ENCODE data around the gene SREBF1.

GRCh38 chr17:17824119-17824782 is 12.5 kb downstream of the SREBF1 start:
- no peak for TF ChIP-seq EZH2phosphoT487 (IDR thresholded peaks at IDR 0.05; ENCODE audit: borderline replicate concordance)
- TF ChIP-seq CTCF (conservative IDR thresholded peaks at IDR 0.05; ENCODE audit: low read length), result no peak
